Measurements from ENCODE around the gene MAPK7. TPM values are rescaled to one million over a fixed set of nuclear protein-coding genes. Genes with fewer than 3 reads are reported as not detected.

Gene MAPK7
- polyA plus RNA-seq, 1 of the 3 experiments (the other 2 are of a cell fraction), result 19.1 TPM

DNA sequence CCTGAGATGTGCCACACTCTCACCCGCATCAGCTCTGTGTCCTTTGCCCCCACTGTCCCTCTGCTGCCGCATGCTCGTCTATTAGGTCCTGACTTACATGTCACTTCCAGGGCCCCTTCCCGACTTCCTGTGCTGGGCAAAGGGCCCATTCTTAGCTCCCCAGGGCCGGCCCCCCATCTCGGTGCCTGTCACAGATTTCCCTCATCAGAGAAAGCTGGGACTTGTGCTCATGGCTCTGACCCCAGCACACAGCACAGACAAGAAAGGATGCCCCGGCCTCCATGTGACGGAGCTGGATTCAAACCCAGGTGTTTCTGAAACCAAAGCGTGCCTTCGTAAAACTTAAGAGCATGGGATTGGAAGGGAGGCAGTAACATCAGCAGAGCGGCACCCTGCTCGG, 5.9 kb upstream of the MAPK7 start:
- WGBS (ENCODE audit: low lambda C conversion rate), result 94% methylated on average over 12 of the region's 12 CpGs
- ChIA-PET CTCF (interaction anchor here (0.6 to 5.6 kb wide), 4 partner anchors 10 to 395 kb away, joined by 3 to 37 read pairs (median 11); partner anchors contain the start of gene B9D1), POLR2A (interaction anchor here (0.7 kb wide), 1 partner anchor 18 kb away, joined by 3 read pairs; no protein-coding TSS in a partner anchor)
- no peaks in the 10 kb centered on the region for H4K20me1 ChIP-seq (ENCODE audit: insufficient read depth)
- H3K27ac ChIP-seq (ENCODE audit: low read depth in 2 of 2, low read length in 1 of 2), result no peak overlapping the region
- H3K27me3 ChIP-seq (ENCODE audit: insufficient read depth), result no peaks in the 10 kb centered on the region
- no peaks in the 10 kb centered on the region for H3K9me3 ChIP-seq
- TF ChIP-seq, protein P1, sequence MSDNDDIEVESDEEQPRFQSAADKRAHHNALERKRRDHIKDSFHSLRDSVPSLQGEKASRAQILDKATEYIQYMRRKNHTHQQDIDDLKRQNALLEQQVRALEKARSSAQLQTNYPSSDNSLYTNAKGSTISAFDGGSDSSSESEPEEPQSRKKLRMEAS (IDR thresholded peaks at IDR 0.05; ENCODE audit: low read depth), result no peak
- no peak for TF ChIP-seq FOXM1 (IDR thresholded peaks at IDR 0.05; ENCODE audit: low read depth)
- TF ChIP-seq, protein P2, sequence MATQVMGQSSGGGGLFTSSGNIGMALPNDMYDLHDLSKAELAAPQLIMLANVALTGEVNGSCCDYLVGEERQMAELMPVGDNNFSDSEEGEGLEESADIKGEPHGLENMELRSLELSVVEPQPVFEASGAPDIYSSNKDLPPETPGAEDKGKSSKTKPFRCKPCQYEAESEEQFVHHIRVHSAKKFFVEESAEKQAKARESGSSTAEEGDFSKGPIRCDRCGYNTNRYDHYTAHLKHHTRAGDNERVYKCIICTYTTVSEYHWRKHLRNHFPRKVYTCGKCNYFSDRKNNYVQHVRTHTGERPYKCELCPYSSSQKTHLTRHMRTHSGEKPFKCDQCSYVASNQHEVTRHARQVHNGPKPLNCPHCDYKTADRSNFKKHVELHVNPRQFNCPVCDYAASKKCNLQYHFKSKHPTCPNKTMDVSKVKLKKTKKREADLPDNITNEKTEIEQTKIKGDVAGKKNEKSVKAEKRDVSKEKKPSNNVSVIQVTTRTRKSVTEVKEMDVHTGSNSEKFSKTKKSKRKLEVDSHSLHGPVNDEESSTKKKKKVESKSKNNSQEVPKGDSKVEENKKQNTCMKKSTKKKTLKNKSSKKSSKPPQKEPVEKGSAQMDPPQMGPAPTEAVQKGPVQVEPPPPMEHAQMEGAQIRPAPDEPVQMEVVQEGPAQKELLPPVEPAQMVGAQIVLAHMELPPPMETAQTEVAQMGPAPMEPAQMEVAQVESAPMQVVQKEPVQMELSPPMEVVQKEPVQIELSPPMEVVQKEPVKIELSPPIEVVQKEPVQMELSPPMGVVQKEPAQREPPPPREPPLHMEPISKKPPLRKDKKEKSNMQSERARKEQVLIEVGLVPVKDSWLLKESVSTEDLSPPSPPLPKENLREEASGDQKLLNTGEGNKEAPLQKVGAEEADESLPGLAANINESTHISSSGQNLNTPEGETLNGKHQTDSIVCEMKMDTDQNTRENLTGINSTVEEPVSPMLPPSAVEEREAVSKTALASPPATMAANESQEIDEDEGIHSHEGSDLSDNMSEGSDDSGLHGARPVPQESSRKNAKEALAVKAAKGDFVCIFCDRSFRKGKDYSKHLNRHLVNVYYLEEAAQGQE (IDR thresholded peaks at IDR 0.05; ENCODE audit: low read depth, low read length), result no peak
- TF ChIP-seq, protein P3, sequence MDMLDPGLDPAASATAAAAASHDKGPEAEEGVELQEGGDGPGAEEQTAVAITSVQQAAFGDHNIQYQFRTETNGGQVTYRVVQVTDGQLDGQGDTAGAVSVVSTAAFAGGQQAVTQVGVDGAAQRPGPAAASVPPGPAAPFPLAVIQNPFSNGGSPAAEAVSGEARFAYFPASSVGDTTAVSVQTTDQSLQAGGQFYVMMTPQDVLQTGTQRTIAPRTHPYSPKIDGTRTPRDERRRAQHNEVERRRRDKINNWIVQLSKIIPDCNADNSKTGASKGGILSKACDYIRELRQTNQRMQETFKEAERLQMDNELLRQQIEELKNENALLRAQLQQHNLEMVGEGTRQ (IDR thresholded peaks at IDR 0.05; ENCODE audit: borderline replicate concordance, low read depth, low read length), result no peak
- TF ChIP-seq MEF2A (IDR thresholded peaks at IDR 0.05; ENCODE audit: borderline replicate concordance, low read depth), result no peak
- TF ChIP-seq TAF1 (IDR thresholded peaks at IDR 0.05; ENCODE audit: borderline replicate concordance, low read depth, low read length), result no peak
- TF ChIP-seq TEAD4 (IDR thresholded peaks at IDR 0.05; ENCODE audit: borderline replicate concordance, insufficient read depth), result no peak
- TF ChIP-seq, protein P4, sequence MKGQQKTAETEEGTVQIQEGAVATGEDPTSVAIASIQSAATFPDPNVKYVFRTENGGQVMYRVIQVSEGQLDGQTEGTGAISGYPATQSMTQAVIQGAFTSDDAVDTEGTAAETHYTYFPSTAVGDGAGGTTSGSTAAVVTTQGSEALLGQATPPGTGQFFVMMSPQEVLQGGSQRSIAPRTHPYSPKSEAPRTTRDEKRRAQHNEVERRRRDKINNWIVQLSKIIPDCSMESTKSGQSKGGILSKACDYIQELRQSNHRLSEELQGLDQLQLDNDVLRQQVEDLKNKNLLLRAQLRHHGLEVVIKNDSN (IDR thresholded peaks at IDR 0.05; ENCODE audit: borderline replicate concordance, low read depth), result no peak
- TF ChIP-seq CTCF (IDR thresholded peaks at IDR 0.05), result no peak
- TF ChIP-seq EP300 (IDR thresholded peaks at IDR 0.05; ENCODE audit: borderline replicate concordance in 1 of 2, low read depth in 1 of 2, low read length in 1 of 2), result no peak
- no peak for TF ChIP-seq YY1 (IDR thresholded peaks at IDR 0.05; ENCODE audit: low read depth)
- TF ChIP-seq RFX5 (IDR thresholded peaks at IDR 0.05; ENCODE audit: low read length), result no peak
- H3F3A ChIP-seq (replicated peaks; ENCODE audit: insufficient read depth), result peaks cover 15% of the 10 kb centered on the region
- H3K36me3 ChIP-seq (replicated peaks in 1 of 2; ENCODE audit: control insufficient read depth in 1 of 2, insufficient read depth in 2 of 2, low read length in 1 of 2), result no peaks in the 10 kb centered on the region
- H3K9me2 ChIP-seq, result no peaks in the 10 kb centered on the region
- H3K4me2 ChIP-seq, result no peak overlapping the region
- no peak overlapping the region for H2AFZ ChIP-seq (ENCODE audit: low read depth)
- H3K9ac ChIP-seq, result no peak overlapping the region
- peaks cover 11% of the 10 kb centered on the region for H3K79me2 ChIP-seq (ENCODE audit: insufficient read depth)
- DNase-seq, result no peak
- H3K4me3 ChIP-seq (ENCODE audit: low read depth in 2 of 2, low read length in 1 of 2), result no peak overlapping the region
- peaks cover 0 to 4% of the 10 kb centered on the region in 2 experiments; a peak in 3 of 4 replicates for H3K4me1 ChIP-seq (ENCODE audit: control insufficient read depth in 1 of 2, insufficient read depth in 2 of 2, low read depth in 1 of 2, low read length in 1 of 2)

Data from SK-N-SH (cell line).